Body of pancreas (tissue), 4 donors: ENCODE results near the gene SEC14L1.

Source experiments
- POLR2A ChIP-seq, 3 donors: fragments of 450-650 bp; IDR thresholded peaks; one replicate each; pipeline ENCODE4 v1.6.1; 2016; ENCODE audit warnings: antibody characterized with exemption in 3 of 3, mild to moderate bottlenecking in 2 of 3
- TF ChIP-seq, protein P1 (sequence below), 7 experiments: fragments of 450-650 bp in 4 of 7; fragments of 200-600 bp in 3 of 7; sonication (generic) in 3 of 7; IDR thresholded peaks; one replicate each; pipeline ENCODE4 v1.5.1; 2016 to 2019; ENCODE audit warnings: antibody characterized with exemption in 7 of 7

GRCh38 chr17:77210946-77211541 is 70.3 kb downstream of the SEC14L1 start:
- TF ChIP-seq, protein P1, sequence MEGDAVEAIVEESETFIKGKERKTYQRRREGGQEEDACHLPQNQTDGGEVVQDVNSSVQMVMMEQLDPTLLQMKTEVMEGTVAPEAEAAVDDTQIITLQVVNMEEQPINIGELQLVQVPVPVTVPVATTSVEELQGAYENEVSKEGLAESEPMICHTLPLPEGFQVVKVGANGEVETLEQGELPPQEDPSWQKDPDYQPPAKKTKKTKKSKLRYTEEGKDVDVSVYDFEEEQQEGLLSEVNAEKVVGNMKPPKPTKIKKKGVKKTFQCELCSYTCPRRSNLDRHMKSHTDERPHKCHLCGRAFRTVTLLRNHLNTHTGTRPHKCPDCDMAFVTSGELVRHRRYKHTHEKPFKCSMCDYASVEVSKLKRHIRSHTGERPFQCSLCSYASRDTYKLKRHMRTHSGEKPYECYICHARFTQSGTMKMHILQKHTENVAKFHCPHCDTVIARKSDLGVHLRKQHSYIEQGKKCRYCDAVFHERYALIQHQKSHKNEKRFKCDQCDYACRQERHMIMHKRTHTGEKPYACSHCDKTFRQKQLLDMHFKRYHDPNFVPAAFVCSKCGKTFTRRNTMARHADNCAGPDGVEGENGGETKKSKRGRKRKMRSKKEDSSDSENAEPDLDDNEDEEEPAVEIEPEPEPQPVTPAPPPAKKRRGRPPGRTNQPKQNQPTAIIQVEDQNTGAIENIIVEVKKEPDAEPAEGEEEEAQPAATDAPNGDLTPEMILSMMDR (IDR thresholded peaks at IDR 0.05), result no peak
- no peak for TF ChIP-seq POLR2A (IDR thresholded peaks at IDR 0.05)
